Measurements from ENCODE around the gene HOXD4. TPM values are rescaled to one million over a fixed set of nuclear protein-coding genes. Genes with fewer than 3 reads are reported as not detected.

Gene HOXD4
- total and polyA plus RNA-seq, 2 of the 4 experiments (the other 2 are of a cell fraction) = not detected

GRCh38 chr2:176138923-176139660 lies 12.3 kb upstream of the HOXD4 start:
- H3K9me1 ChIP-seq (ENCODE audit: insufficient read depth, low read length) = no peaks in the 10 kb centered on the region

More at GRCh38 chr2:176138923-176139660, 12.3 kb upstream of the HOXD4 start:
- Histone ChIP-seq H3K27me3 (ENCODE audit: control insufficient read depth, insufficient read depth, low read length) (peaks cover 79% of the 10 kb centered on the region), H3K23ac (ENCODE audit: low read depth, low read length) (no peak overlapping the region), H3K4me1 (ENCODE audit: control insufficient read depth, insufficient read depth, low read length) (no peaks in the 10 kb centered on the region), H2AK9ac (replicated peaks; ENCODE audit: low read depth, low read length, poor library complexity) (no peak overlapping the region), H3K27ac (ENCODE audit: insufficient read depth, low read length) (no peak overlapping the region), H4K20me1 (ENCODE audit: insufficient read depth, low read length) (no peaks in the 10 kb centered on the region), H3K9ac (ENCODE audit: low read depth, low read length) (no peak overlapping the region), H2AFZ (replicated peaks; ENCODE audit: low read length, poor library complexity) (no peak overlapping the region), H3K56ac (ENCODE audit: extremely low read depth, insufficient read depth, low read length) (no peak overlapping the region), H3K79me1 (ENCODE audit: low read depth in 1 of 2, low read length in 2 of 2) (no peaks in the 10 kb centered on the region), H2AK5ac (ENCODE audit: low read depth, low read length) (no peak overlapping the region), H3K14ac (replicated peaks; ENCODE audit: low read depth, low read length) (no peak overlapping the region), H3K36me3 (ENCODE audit: control insufficient read depth, insufficient read depth, low read length) (no peaks in the 10 kb centered on the region), H3K9me3 (ENCODE audit: control insufficient read depth, insufficient read depth, low read length) (peaks cover 3% of the 10 kb centered on the region), H2BK5ac (ENCODE audit: low read depth, low read length, poor library complexity, severe bottlenecking) (no peak overlapping the region), H4K5ac (ENCODE audit: low read depth, low read length) (no peak overlapping the region), H3K4ac (ENCODE audit: low read depth, low read length) (no peak overlapping the region), H4K91ac (ENCODE audit: insufficient read depth, low read depth, low read length) (no peak overlapping the region), H2BK20ac (ENCODE audit: low read depth, low read length) (no peak overlapping the region), H3K18ac (ENCODE audit: low read depth, low read length) (no peak overlapping the region), H2BK120ac (ENCODE audit: low read depth, low read length) (no peak overlapping the region), H3K4me3 (ENCODE audit: insufficient read depth, low read depth, low read length) (no peak overlapping the region), H2BK15ac (ENCODE audit: low read depth, low read length) (no peak overlapping the region), H4K8ac (ENCODE audit: low read depth in 2 of 2, low read length in 2 of 2) (no peak overlapping the region), H3K4me2 (ENCODE audit: low read depth, low read length) (no peak overlapping the region)
- DNase-seq (no peak), ATAC-seq (ENCODE audit: low read depth) (no peak)
- BruUV-seq (replicated peaks) = no TSS peak
- TF ChIP-seq CTCF (conservative IDR thresholded peaks at IDR 0.05; ENCODE audit: low read depth, low read length) (no peak), RAD21 (IDR thresholded peaks at IDR 0.05; ENCODE audit: low read length) (no peak), BHLHE40 (IDR thresholded peaks at IDR 0.05; ENCODE audit: low read depth, low read length) (no peak), MAFK (IDR thresholded peaks at IDR 0.05; ENCODE audit: low read depth, low read length) (no peak), FOS (IDR thresholded peaks at IDR 0.05; ENCODE audit: low read depth, low read length) (no peak), RCOR1 (IDR thresholded peaks at IDR 0.05; ENCODE audit: insufficient replicate concordance, low read length) (no peak), CHD1 (IDR thresholded peaks at IDR 0.05; ENCODE audit: low read depth, low read length) (no peak), USF2 (IDR thresholded peaks at IDR 0.05; ENCODE audit: low read depth, low read length) (no peak), CEBPB (IDR thresholded peaks at IDR 0.05; ENCODE audit: low read depth, low read length) (no peak), ELK1 (IDR thresholded peaks at IDR 0.05; ENCODE audit: borderline replicate concordance, low read depth, low read length) (no peak), POLR2A (IDR thresholded peaks at IDR 0.05; ENCODE audit: low read depth, low read length) (no peak), RFX5 (IDR thresholded peaks at IDR 0.05; ENCODE audit: low read depth, low read length) (no peak), MAZ (IDR thresholded peaks at IDR 0.05; ENCODE audit: borderline replicate concordance, low read depth, low read length) (no peak), SMC3 (IDR thresholded peaks at IDR 0.05; ENCODE audit: low read depth, low read length) (no peak), MXI1 (IDR thresholded peaks at IDR 0.05; ENCODE audit: borderline replicate concordance, low read depth, low read length) (no peak), NFE2L2 (IDR thresholded peaks at IDR 0.05; ENCODE audit: low read depth, low read length) (no peak)
- ChIA-PET CTCF (interaction anchor here (0.6 to 2.5 kb wide), 3 partner anchors 498 to 679 kb away, joined by 4 to 18 read pairs (median 4); no protein-coding TSS in a partner anchor), POLR2A (ENCODE audit: unreplicated experiment) (no interaction called here)
- intact Hi-C loops (cut with micrococcal nuclease) (no loop called here), dilution Hi-C loops (cut with HindIII; ENCODE audit: low sequenced_read_pairs, unreplicated experiment) (no loop called here), in situ Hi-C loops (cut with MboI; ENCODE audit: low sequenced_read_pairs) (no loop called here)
- 13% methylated on average over 11 of the region's 28 CpGs; no CpG with 5 or more reads in 1 of the 2 experiments for WGBS, 2 experiments (ENCODE audit: extremely low coverage in 2 of 2, insufficient read length in 1 of 2)
